HepG2 (cell line): ENCODE results near the gene C11orf21. TPM values are rescaled to one million over a fixed set of nuclear protein-coding genes. Genes with fewer than 3 reads are reported as not detected.

ENCODE experiments used
- CHD2 ChIP-seq: IDR thresholded peaks from 2 replicates; pipeline ENCODE4 v1.6.1; 2011; ENCODE audit warnings: low read depth, low read length, improper control_type of control experiment
- GZF1 ChIP-seq: sonication (generic); formaldehyde crosslinking; IDR thresholded peaks from 2 replicates; pipeline ENCODE4 v1.5.1; 2020; ENCODE audit warnings: mild to moderate bottlenecking, missing genetic modification reagents
- HDAC2 ChIP-seq: sonication (generic); formaldehyde crosslinking; IDR thresholded peaks from 2 replicates; pipeline ENCODE4 v1.4.0; 2020; ENCODE audit warnings: missing genetic modification reagents
- KDM5A ChIP-seq: fragments of 200-600 bp; sonication (generic); IDR thresholded peaks from 2 replicates; pipeline ENCODE4 v1.7.0; 2018; ENCODE audit warnings: antibody characterized with exemption, mild to moderate bottlenecking, low read length, borderline replicate concordance
- NR2F1 ChIP-seq, 2 experiments: fragments of 450-650 bp in 1 of 2; formaldehyde crosslinking in 1 of 2; IDR thresholded peaks; 2 replicates each; pipeline versions ENCODE4 v1.5.0 to v1.6.1; 2016 to 2020; ENCODE audit warnings: mild to moderate bottlenecking in 1 of 2, missing compliant biosample characterization in 1 of 2, missing genetic modification reagents in 1 of 2, moderate library complexity in 1 of 2
- POLR2G ChIP-seq: fragments of 200-400 bp; formaldehyde crosslinking; IDR thresholded peaks from 2 replicates; pipeline ENCODE4 v1.6.1; 2018; ENCODE audit warnings: mild to moderate bottlenecking, low read depth, low read length, moderate library complexity
- PPARG ChIP-seq: conservative IDR thresholded peaks from 2 replicates; pipeline ENCODE4 v1.6.1; 2016; ENCODE audit warnings: missing biosample characterization, missing genetic modification reagents
- RBFOX2 ChIP-seq: fragments of 200-400 bp; formaldehyde crosslinking; IDR thresholded peaks from 2 replicates; pipeline ENCODE4 v1.6.1; 2017; ENCODE audit warnings: low read depth, mild to moderate bottlenecking, low read length
- REL ChIP-seq: sonication (generic); formaldehyde crosslinking; conservative IDR thresholded peaks from 2 replicates; pipeline ENCODE4 v1.8.0; 2022; ENCODE audit warnings: mild to moderate bottlenecking, missing genetic modification reagents, moderate library complexity
- REXO4 ChIP-seq: sonication (generic); formaldehyde crosslinking; IDR thresholded peaks from 2 replicates; pipeline ENCODE4 v1.8.0; 2022; ENCODE audit warnings: missing genetic modification reagents, mild to moderate bottlenecking, borderline replicate concordance
- SIN3A ChIP-seq: IDR thresholded peaks from 2 replicates; pipeline ENCODE4 v1.6.1; 2011; ENCODE audit warnings: low read depth, mild to moderate bottlenecking, control low read depth, low read length, borderline replicate concordance
- SMC3 ChIP-seq: IDR thresholded peaks from 2 replicates; pipeline ENCODE4 v1.6.1; 2011; ENCODE audit warnings: low read length, improper control_type of control experiment
- SUZ12 ChIP-seq: fragments of 150-350 bp; IDR thresholded peaks from 2 replicates; pipeline ENCODE4 v1.6.1; 2014; ENCODE audit warnings: low read depth, low read length
- ZNF207 ChIP-seq: fragments of 450-650 bp; IDR thresholded peaks from 2 replicates; pipeline ENCODE4 v1.6.1; 2016; ENCODE audit warnings: antibody characterized with exemption, borderline replicate concordance
- ZNF24 ChIP-seq: fragments of 450-650 bp; IDR thresholded peaks from 2 replicates; pipeline ENCODE4 v1.6.1; 2017; ENCODE audit warnings: antibody characterized with exemption, mild to moderate bottlenecking
- ZNF670 ChIP-seq: sonication (generic); formaldehyde crosslinking; IDR thresholded peaks from 2 replicates; pipeline ENCODE4 v1.8.0; 2022; ENCODE audit warnings: mild to moderate bottlenecking, missing genetic modification reagents, borderline replicate concordance
- ZNF816 ChIP-seq: sonication (generic); formaldehyde crosslinking; IDR thresholded peaks from 2 replicates; pipeline ENCODE4 v1.8.0; 2022; ENCODE audit warnings: missing genetic modification reagents, mild to moderate bottlenecking, borderline replicate concordance
- polyA plus RNA-seq, 8 experiments: library from polyadenylated mRNA; depleted of rRNA in 3 of 8; stranded (reverse) in 7 of 8; unstranded in 1 of 8; fragments of >200 nt; fragmentation: Illumina TruSeq in 4 of 8; extraction: Trizol in 4 of 8; gene quantifications; 2 replicates each; pipeline versions ENCODE4 v1.2.1 to v1.2.3, GENCODE V29; 2011 to 2016; ENCODE audit warnings: low read depth in 4 of 8, missing spikeins in 1 of 8, mixed read lengths in 1 of 8; ENCODE audit not compliant: insufficient read depth in 1 of 8
- total RNA-seq, 5 experiments: library from RNA; depleted of rRNA; stranded (reverse); fragments of >200 nt; fragmentation: Illumina TruSeq; extraction: Trizol; gene quantifications; 2 replicates each; pipeline ENCODE4 v1.2.3, GENCODE V29; 2016; ENCODE audit warnings: low read depth in 1 of 5
- TF ChIP-seq, protein P1 (sequence below): sonication (generic); formaldehyde crosslinking; IDR thresholded peaks from 2 replicates; pipeline ENCODE4 v1.8.0; 2022; ENCODE audit warnings: missing genetic modification reagents, mild to moderate bottlenecking, moderate library complexity, borderline replicate concordance
- TF ChIP-seq, protein P2 (sequence below), 2 experiments: IDR thresholded peaks; 2 replicates each; pipeline ENCODE4 v1.6.1; 2011 to 2012; ENCODE audit warnings: low read length in 2 of 2, borderline replicate concordance in 1 of 2, low read depth in 1 of 2, mild to moderate bottlenecking in 1 of 2, moderate library complexity in 1 of 2
- TF ChIP-seq, protein P3 (sequence below): IDR thresholded peaks from 2 replicates; pipeline ENCODE4 v1.6.1; 2016; ENCODE audit warnings: mild to moderate bottlenecking
- TF ChIP-seq, protein P4 (sequence below): sonication (generic); formaldehyde crosslinking; IDR thresholded peaks from 2 replicates; pipeline ENCODE4 v1.4.0; 2020; ENCODE audit warnings: missing genetic modification reagents; ENCODE audit errors: not compliant biosample characterization

The C11orf21 gene
- total and polyA plus RNA-seq, 2 of the 13 experiments (the other 11 are each of a cell fraction or from before 2014, with no cell fraction given) = 0.08 TPM; not detected in 1

DNA sequence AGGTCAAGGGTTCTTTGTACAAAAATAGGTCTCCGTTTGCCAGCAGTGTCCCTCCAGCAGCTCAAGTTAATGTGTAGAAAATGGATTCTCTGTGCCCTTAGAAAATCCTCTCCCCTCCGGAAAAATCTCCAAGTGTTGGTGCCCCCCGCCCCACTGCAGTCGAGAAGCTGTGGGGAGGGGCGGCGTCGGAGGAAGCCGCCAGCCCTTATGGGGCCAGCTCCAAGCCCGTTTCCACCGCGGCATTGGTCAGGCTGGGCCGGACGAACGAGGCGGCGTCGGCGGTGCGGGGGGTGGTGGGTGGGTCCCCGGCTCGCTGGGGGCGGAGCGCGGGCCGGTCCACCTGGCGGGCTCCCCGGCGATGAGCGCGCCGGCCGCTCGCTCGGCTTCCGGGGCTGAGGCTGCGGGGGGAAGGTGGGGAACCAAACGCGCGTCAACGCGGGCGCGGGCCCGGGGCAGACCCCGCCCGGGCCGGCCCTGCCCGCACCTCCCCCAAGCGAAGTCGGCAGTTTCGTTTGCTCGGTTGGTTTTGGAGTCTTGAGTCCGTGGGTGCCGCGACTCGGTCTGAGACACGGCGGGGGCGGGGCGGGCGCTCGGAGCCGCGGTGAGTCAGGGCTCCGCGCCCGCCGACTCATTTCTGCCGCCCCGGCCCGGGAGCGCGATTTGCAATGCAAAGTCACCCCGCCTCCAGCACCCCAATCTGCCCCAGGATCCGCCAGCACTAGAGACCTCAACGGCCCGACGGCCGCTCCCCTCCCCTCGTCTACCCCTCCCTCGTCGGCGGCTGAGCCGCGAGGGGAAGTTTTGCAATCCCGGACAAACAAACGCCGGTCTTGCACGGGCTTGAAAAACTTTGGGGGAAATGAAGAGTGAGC is 32.8 kb downstream of the C11orf21 start (continued):
- TF ChIP-seq SIN3A (peak; percentile 38; the same call in 1 of the 2 replicates), CHD2 (no peak), ZNF816 (CRISPR knock-in tag) (no peak), KDM5A (no peak), PPARG (CRISPR knock-in tag) (no peak), ZNF207 (no peak), REL (no peak), NR2F1 (CRISPR knock-in tag; IDR thresholded peaks at IDR 0.05) (no peak), ZNF24 (no peak), SUZ12 (no peak), HDAC2 (CRISPR knock-in tag) (peak; percentile 65), RBFOX2 (peak; percentile 75), GZF1 (no peak), SMC3 (no peak), POLR2G (peak; percentile 33; the same call in 1 of the 2 replicates), ZNF670 (CRISPR knock-in tag) (no peak), REXO4 (CRISPR knock-in tag) (no peak)
- TF ChIP-seq, protein P1, sequence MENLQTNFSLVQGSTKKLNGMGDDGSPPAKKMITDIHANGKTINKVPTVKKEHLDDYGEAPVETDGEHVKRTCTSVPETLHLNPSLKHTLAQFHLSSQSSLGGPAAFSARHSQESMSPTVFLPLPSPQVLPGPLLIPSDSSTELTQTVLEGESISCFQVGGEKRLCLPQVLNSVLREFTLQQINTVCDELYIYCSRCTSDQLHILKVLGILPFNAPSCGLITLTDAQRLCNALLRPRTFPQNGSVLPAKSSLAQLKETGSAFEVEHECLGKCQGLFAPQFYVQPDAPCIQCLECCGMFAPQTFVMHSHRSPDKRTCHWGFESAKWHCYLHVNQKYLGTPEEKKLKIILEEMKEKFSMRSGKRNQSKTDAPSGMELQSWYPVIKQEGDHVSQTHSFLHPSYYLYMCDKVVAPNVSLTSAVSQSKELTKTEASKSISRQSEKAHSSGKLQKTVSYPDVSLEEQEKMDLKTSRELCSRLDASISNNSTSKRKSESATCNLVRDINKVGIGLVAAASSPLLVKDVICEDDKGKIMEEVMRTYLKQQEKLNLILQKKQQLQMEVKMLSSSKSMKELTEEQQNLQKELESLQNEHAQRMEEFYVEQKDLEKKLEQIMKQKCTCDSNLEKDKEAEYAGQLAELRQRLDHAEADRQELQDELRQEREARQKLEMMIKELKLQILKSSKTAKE (CRISPR knock-in tag) = peak; percentile 70; the same call in 1 of the 2 replicates
- TF ChIP-seq, protein P2, sequence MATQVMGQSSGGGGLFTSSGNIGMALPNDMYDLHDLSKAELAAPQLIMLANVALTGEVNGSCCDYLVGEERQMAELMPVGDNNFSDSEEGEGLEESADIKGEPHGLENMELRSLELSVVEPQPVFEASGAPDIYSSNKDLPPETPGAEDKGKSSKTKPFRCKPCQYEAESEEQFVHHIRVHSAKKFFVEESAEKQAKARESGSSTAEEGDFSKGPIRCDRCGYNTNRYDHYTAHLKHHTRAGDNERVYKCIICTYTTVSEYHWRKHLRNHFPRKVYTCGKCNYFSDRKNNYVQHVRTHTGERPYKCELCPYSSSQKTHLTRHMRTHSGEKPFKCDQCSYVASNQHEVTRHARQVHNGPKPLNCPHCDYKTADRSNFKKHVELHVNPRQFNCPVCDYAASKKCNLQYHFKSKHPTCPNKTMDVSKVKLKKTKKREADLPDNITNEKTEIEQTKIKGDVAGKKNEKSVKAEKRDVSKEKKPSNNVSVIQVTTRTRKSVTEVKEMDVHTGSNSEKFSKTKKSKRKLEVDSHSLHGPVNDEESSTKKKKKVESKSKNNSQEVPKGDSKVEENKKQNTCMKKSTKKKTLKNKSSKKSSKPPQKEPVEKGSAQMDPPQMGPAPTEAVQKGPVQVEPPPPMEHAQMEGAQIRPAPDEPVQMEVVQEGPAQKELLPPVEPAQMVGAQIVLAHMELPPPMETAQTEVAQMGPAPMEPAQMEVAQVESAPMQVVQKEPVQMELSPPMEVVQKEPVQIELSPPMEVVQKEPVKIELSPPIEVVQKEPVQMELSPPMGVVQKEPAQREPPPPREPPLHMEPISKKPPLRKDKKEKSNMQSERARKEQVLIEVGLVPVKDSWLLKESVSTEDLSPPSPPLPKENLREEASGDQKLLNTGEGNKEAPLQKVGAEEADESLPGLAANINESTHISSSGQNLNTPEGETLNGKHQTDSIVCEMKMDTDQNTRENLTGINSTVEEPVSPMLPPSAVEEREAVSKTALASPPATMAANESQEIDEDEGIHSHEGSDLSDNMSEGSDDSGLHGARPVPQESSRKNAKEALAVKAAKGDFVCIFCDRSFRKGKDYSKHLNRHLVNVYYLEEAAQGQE (IDR thresholded peaks at IDR 0.05; ENCODE audit: borderline replicate concordance in 1 of 2, low read depth in 1 of 2, low read length in 2 of 2) = no peak
- TF ChIP-seq, protein P3, sequence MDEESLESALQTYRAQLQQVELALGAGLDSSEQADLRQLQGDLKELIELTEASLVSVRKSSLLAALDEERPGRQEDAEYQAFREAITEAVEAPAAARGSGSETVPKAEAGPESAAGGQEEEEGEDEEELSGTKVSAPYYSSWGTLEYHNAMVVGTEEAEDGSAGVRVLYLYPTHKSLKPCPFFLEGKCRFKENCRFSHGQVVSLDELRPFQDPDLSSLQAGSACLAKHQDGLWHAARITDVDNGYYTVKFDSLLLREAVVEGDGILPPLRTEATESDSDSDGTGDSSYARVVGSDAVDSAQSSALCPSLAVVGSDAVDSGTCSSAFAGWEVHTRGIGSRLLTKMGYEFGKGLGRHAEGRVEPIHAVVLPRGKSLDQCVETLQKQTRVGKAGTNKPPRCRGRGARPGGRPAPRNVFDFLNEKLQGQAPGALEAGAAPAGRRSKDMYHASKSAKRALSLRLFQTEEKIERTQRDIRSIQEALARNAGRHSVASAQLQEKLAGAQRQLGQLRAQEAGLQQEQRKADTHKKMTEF = no peak; the same call in 1 of the 2 replicates
- TF ChIP-seq, protein P4, sequence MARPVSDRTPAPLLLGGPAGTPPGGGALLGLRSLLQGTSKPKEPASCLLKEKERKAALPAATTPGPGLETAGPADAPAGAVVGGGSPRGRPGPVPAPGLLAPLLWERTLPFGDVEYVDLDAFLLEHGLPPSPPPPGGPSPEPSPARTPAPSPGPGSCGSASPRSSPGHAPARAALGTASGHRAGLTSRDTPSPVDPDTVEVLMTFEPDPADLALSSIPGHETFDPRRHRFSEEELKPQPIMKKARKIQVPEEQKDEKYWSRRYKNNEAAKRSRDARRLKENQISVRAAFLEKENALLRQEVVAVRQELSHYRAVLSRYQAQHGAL (CRISPR knock-in tag) = no peak
